ENCODE measurements around the gene HMGXB4. TPM values are rescaled to one million over a fixed set of nuclear protein-coding genes. Genes with fewer than 3 reads are reported as not detected.

Gene HMGXB4
- total and polyA plus RNA-seq, 9 of the 15 experiments (the other 6 are each of a cell fraction or from before 2014, with no cell fraction given) = 9.9 to 31.4 (median 24.8) TPM

- 92% methylated on average over 3 of the region's 3 CpGs for WGBS (ENCODE audit: insufficient coverage, low coverage, missing lambda C conversion rate)
- peaks cover 13% of the 10 kb centered on the region for H3K79me2 ChIP-seq (ENCODE audit: control insufficient read depth, insufficient read depth, low read length)
- H3K4me1 ChIP-seq (replicated peaks in 1 of 2; ENCODE audit: control insufficient read depth in 2 of 2, insufficient read depth in 2 of 2, low read length in 2 of 2) = no peaks in the 10 kb centered on the region; a peak in 1 of 5 replicates
- POLR2A ChIA-PET = interaction anchor here (2.5 kb wide), 1 partner anchor 12 kb away, joined by 9 read pairs; the partner anchor contains the start of gene HMGXB4
- no peak overlapping the region for H3K4me3 ChIP-seq
- H3K36me3 ChIP-seq (ENCODE audit: control insufficient read depth, insufficient read depth, low read length) = peaks cover 89% of the 10 kb centered on the region; the same call in 2 of the 3 replicates
- DNase-seq (ENCODE audit: extremely low read depth in 1 of 4, low spot score in 3 of 4) (no peak), FAIRE-seq (no peak), ATAC-seq (no peak)
- no peak overlapping the region for H3K27ac ChIP-seq (ENCODE audit: extremely low read depth, low read depth, low read length)
- in situ Hi-C loops (cut with MboI) (no loop called here), intact Hi-C loops (cut with micrococcal nuclease) (no loop called here)
- no peaks in the 10 kb centered on the region for H3K9me3 ChIP-seq (replicated peaks; ENCODE audit: control insufficient read depth, insufficient read depth, low read depth, low read length)
- no peaks in the 10 kb centered on the region for H3K9me1 ChIP-seq (ENCODE audit: control insufficient read depth, insufficient read depth, low read length)
- no peaks in the 10 kb centered on the region for H4K20me1 ChIP-seq (replicated peaks; ENCODE audit: control insufficient read depth, insufficient read depth, low read length)
- CTCF ChIA-PET (ENCODE audit: low intra/inter-chr PET ratio) = no interaction called here
- no peak overlapping the region for H3K9ac ChIP-seq (ENCODE audit: insufficient read depth in 1 of 2, low read depth in 2 of 2, low read length in 2 of 2)
- H2AFZ ChIP-seq (ENCODE audit: low read depth, low read length) = no peak overlapping the region
- H3K4me2 ChIP-seq (ENCODE audit: insufficient read depth, low read length) = no peak overlapping the region
- no TSS peak for BruUV-seq (replicated peaks)
- H3K27me3 ChIP-seq (ENCODE audit: control insufficient read depth in 2 of 2, insufficient read depth in 2 of 2, low read length in 2 of 2) = no peaks in the 10 kb centered on the region
- TF ChIP-seq E2F3 (CRISPR knock-in tag; IDR thresholded peaks at IDR 0.05) (no peak), CBFB (CRISPR knock-in tag; IDR thresholded peaks at IDR 0.05) (no peak), ZNF778 (CRISPR knock-in tag; IDR thresholded peaks at IDR 0.05) (no peak), SMC3 (conservative IDR thresholded peaks at IDR 0.05; ENCODE audit: insufficient read depth, low read depth, low read length) (no peak), MIER1 (IDR thresholded peaks at IDR 0.05; ENCODE audit: low read depth) (no peak), PCBP1 (IDR thresholded peaks at IDR 0.05; ENCODE audit: low read depth, low read length, poor library complexity, severe bottlenecking) (no peak), MXI1 (IDR thresholded peaks at IDR 0.05; ENCODE audit: low read depth, low read length) (no peak)
These were observed 12.3 kb downstream of the HMGXB4 start for GRCh38 chr22:35269630-35270029.
